MM.1S (cell line): Measurements from ENCODE around the gene PRKCA.

ENCODE experiments used
- DNase-seq: peaks from one replicate; pipeline ENCODE4 v3.0.0-alpha.2; 2015
- H2AFZ ChIP-seq: fragments of 300-600 bp; sonication (generic); 2 replicates; pipeline ENCODE4 v1.6.0; 2016; ENCODE audit warnings: antibody characterized with exemption, low read length
- H3F3A ChIP-seq: fragments of 300-600 bp; sonication (generic); 2 replicates; pipeline ENCODE4 v1.6.1; 2016; ENCODE audit warnings: mild to moderate bottlenecking, antibody characterized with exemption, low read length, moderate library complexity, mixed read lengths; ENCODE audit not compliant: insufficient read depth
- H3K27ac ChIP-seq: fragments of 300-600 bp; sonication (generic); 2 replicates; pipeline ENCODE4 v1.5.1; 2016; ENCODE audit warnings: mild to moderate bottlenecking, low read length
- H3K27me3 ChIP-seq: fragments of 300-600 bp; sonication (generic); replicated peaks from 2 replicates; pipeline ENCODE4 v1.6.0; 2016; ENCODE audit warnings: low read length; ENCODE audit not compliant: insufficient read depth
- H3K36me3 ChIP-seq: fragments of 300-600 bp; sonication (generic); replicated peaks from 2 replicates; pipeline ENCODE4 v1.6.1; 2016; ENCODE audit warnings: mild to moderate bottlenecking, low read length, mixed read lengths; ENCODE audit not compliant: insufficient read depth
- H3K4me1 ChIP-seq: fragments of 300-600 bp; sonication (generic); 2 replicates; pipeline ENCODE4 v1.6.1; 2016; ENCODE audit warnings: low read length, mixed read lengths
- H3K4me2 ChIP-seq: fragments of 300-600 bp; sonication (generic); 2 replicates; pipeline ENCODE4 v1.6.0; 2016; ENCODE audit warnings: low read depth, low read length
- H3K4me3 ChIP-seq: fragments of 300-600 bp; sonication (generic); 2 replicates; pipeline ENCODE4 v1.5.1; 2016; ENCODE audit warnings: low read length, mixed read lengths
- H3K79me2 ChIP-seq: fragments of 300-600 bp; sonication (generic); 2 replicates; pipeline ENCODE4 v1.6.1; 2016; ENCODE audit warnings: mixed run types, low read length, mixed read lengths
- H3K9ac ChIP-seq: fragments of 300-600 bp; sonication (generic); 2 replicates; pipeline ENCODE4 v1.6.1; 2016; ENCODE audit warnings: low read length, mixed read lengths
- H3K9me2 ChIP-seq: fragments of 300-600 bp; sonication (generic); replicated peaks from 2 replicates; pipeline ENCODE4 v1.6.1; 2016; ENCODE audit warnings: mild to moderate bottlenecking, low read length, mixed read lengths; ENCODE audit not compliant: insufficient read depth
- H3K9me3 ChIP-seq: fragments of 300-600 bp; sonication (generic); replicated peaks from 2 replicates; pipeline ENCODE4 v1.6.1; 2016; ENCODE audit warnings: mild to moderate bottlenecking, low read length, mixed read lengths; ENCODE audit not compliant: insufficient read depth
- H4K20me1 ChIP-seq: fragments of 300-600 bp; sonication (generic); 2 replicates; pipeline ENCODE4 v1.6.1; 2016; ENCODE audit warnings: mild to moderate bottlenecking, low read length, moderate library complexity, mixed read lengths; ENCODE audit not compliant: insufficient read depth
- EZH2 ChIP-seq: fragments of 300-600 bp; sonication (generic); optimal IDR thresholded peaks from 2 replicates; pipeline ENCODE3; 2017; ENCODE audit warnings: low read depth, mild to moderate bottlenecking, antibody characterized with exemption, low read length, mixed read lengths
- EZH2phosphoT487 ChIP-seq: fragments of 300-600 bp; sonication (generic); IDR thresholded peaks from 2 replicates; pipeline ENCODE4 v1.6.1; 2018; ENCODE audit warnings: antibody characterized with exemption, low read length
- TF ChIP-seq, protein P1 (sequence below): fragments of 300-600 bp; sonication (generic); IDR thresholded peaks from 2 replicates; pipeline ENCODE4 v1.5.1; 2016; ENCODE audit warnings: antibody characterized with exemption, low read length, mixed read lengths

The PRKCA gene

DNA sequence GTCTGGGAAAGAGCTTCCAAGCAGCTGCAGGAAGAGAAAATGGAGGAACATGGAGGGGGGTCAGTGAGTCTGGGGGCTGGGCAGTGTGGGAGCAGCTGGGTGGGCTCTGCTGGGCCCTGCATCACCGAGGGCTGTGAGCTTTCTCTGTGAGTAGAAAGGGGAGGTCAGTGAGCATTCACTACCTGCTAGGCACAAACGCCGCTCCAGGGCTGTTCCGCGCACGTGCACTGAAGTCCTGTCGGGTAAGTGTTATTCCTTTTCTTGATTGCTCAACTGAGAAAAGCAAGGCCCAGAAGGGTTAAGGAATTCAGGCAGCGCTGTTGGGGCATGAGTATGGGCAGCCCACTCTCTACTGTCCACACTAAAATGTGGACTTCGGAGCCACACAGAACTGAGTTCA lies 537.2 kb downstream of the PRKCA start:
- Histone ChIP-seq H3K9ac (no peak overlapping the region), H3K9me2 (no peaks in the 10 kb centered on the region), H3K4me2 (no peak overlapping the region), H3K9me3 (no peaks in the 10 kb centered on the region), H3K4me1 (no peaks in the 10 kb centered on the region), H2AFZ (no peak overlapping the region), H3K27ac (no peak overlapping the region), H3K79me2 (no peaks in the 10 kb centered on the region), H3K4me3 (no peak overlapping the region), H3K36me3 (no peaks in the 10 kb centered on the region), H3K27me3 (no peaks in the 10 kb centered on the region), H4K20me1 (no peaks in the 10 kb centered on the region), H3F3A (no peaks in the 10 kb centered on the region)
- DNase-seq: no peak
- TF ChIP-seq EZH2 (no peak), EZH2phosphoT487 (no peak)
- TF ChIP-seq, protein P1, sequence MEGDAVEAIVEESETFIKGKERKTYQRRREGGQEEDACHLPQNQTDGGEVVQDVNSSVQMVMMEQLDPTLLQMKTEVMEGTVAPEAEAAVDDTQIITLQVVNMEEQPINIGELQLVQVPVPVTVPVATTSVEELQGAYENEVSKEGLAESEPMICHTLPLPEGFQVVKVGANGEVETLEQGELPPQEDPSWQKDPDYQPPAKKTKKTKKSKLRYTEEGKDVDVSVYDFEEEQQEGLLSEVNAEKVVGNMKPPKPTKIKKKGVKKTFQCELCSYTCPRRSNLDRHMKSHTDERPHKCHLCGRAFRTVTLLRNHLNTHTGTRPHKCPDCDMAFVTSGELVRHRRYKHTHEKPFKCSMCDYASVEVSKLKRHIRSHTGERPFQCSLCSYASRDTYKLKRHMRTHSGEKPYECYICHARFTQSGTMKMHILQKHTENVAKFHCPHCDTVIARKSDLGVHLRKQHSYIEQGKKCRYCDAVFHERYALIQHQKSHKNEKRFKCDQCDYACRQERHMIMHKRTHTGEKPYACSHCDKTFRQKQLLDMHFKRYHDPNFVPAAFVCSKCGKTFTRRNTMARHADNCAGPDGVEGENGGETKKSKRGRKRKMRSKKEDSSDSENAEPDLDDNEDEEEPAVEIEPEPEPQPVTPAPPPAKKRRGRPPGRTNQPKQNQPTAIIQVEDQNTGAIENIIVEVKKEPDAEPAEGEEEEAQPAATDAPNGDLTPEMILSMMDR: no peak

DNA sequence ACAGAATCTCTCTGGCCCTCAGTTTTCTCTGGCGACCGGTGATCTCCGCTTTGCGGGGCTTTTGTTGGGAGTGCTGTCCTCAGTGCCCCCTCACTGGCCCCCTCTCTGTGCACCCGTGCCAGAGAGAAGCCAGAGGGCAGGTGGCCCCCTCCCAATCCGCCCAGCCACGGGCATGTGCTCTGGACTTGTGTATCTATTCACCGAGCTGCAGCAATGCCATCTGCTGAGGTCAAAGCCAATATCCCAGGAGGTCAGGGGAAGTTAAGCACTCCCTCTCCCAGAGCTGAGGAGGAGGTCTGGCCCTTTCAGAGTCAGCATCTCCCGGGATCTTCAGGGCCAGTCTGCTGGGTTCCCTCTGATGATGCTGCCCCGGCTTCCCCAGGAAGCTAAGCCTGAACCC lies 537.6 kb downstream of the PRKCA start:
- H3K27me3 ChIP-seq: no peaks in the 10 kb centered on the region
- DNase-seq: no peak
- no peaks in the 10 kb centered on the region for H3F3A ChIP-seq
- no peaks in the 10 kb centered on the region for H3K79me2 ChIP-seq
- H3K9me2 ChIP-seq: no peaks in the 10 kb centered on the region
- H4K20me1 ChIP-seq: no peaks in the 10 kb centered on the region
- H2AFZ ChIP-seq: no peak overlapping the region
- H3K36me3 ChIP-seq: no peaks in the 10 kb centered on the region
- H3K4me2 ChIP-seq: no peak overlapping the region
- no peak overlapping the region for H3K9ac ChIP-seq
- no peak overlapping the region for H3K4me3 ChIP-seq
- no peak for TF ChIP-seq EZH2
- TF ChIP-seq, protein P1: no peak
- no peak for TF ChIP-seq EZH2phosphoT487
- H3K9me3 ChIP-seq: no peaks in the 10 kb centered on the region
- H3K4me1 ChIP-seq: no peaks in the 10 kb centered on the region
- H3K27ac ChIP-seq: no peak overlapping the region

GRCh38 chr17:66841328-66841727 lies 538.9 kb downstream of the PRKCA start:
- H3K9ac ChIP-seq: no peak overlapping the region
- no peak for TF ChIP-seq EZH2

DNA sequence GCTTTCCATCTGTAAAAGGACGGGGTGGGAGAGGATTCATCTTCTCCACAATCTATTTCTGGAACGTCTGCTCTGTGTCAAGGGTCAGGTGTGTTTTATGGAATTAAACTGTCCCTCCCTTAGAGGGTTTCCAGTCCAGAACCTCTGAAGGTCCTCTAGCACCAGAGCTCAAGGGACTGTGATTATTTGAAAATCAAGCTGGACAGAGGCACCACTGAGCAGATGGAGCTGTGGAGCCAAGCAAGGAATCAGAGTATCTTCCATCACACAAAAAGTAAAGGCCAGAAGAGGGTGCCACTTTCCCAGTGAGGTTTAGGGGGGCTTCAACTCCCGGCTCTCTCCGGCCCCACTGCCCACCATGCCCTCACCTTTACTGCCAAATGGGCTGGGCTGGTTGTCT lies 539.3 kb downstream of the PRKCA start:
- H3K4me2 ChIP-seq: no peak overlapping the region
- no peak for DNase-seq
- no peaks in the 10 kb centered on the region for H3F3A ChIP-seq
- TF ChIP-seq EZH2: no peak
- TF ChIP-seq EZH2phosphoT487: no peak
- TF ChIP-seq, protein P1: no peak
- H3K4me1 ChIP-seq: no peaks in the 10 kb centered on the region
- no peak overlapping the region for H3K4me3 ChIP-seq
- no peak overlapping the region for H2AFZ ChIP-seq
- no peaks in the 10 kb centered on the region for H4K20me1 ChIP-seq
- H3K79me2 ChIP-seq: no peaks in the 10 kb centered on the region
- H3K9me2 ChIP-seq: no peaks in the 10 kb centered on the region
- no peaks in the 10 kb centered on the region for H3K27me3 ChIP-seq
- H3K36me3 ChIP-seq: no peaks in the 10 kb centered on the region
- H3K9ac ChIP-seq: no peak overlapping the region
- no peaks in the 10 kb centered on the region for H3K9me3 ChIP-seq
- no peak overlapping the region for H3K27ac ChIP-seq

More at GRCh38 chr17:66841328-66841727, 538.9 kb downstream of the PRKCA start:
- no peaks in the 10 kb centered on the region for H3K4me1 ChIP-seq
- H3K9me3 ChIP-seq: no peaks in the 10 kb centered on the region
- H3K36me3 ChIP-seq: no peaks in the 10 kb centered on the region
- H3K4me3 ChIP-seq: no peak overlapping the region
- H3K9me2 ChIP-seq: no peaks in the 10 kb centered on the region
- no peak overlapping the region for H3K27ac ChIP-seq
- H2AFZ ChIP-seq: no peak overlapping the region
- H3K27me3 ChIP-seq: no peaks in the 10 kb centered on the region
- H3F3A ChIP-seq: no peaks in the 10 kb centered on the region
- H3K79me2 ChIP-seq: no peaks in the 10 kb centered on the region
- no peak overlapping the region for H3K4me2 ChIP-seq
- H4K20me1 ChIP-seq: no peaks in the 10 kb centered on the region
- no peak for DNase-seq
